Suppressor macrophage treated with lipopolysaccharide for 4 hours (primary cell): ENCODE results near the gene SPACDR.
"Not testable (repeated sequence)": the region's sequence is repeated elsewhere in the genome, so short reads cannot be mapped to it uniquely, and the experiment has no call there.

Experiments
- DNase-seq: peaks from one replicate; pipeline ENCODE4 v3.0.0-alpha.2; 2020

Gene SPACDR

GRCh38 chr7:100464791-100465190, 731 bp upstream of the SPACDR start:
- no peak for DNase-seq

- no peak for DNase-seq
Observed at GRCh38 chr7:100457033-100457432, 7.0 kb downstream of the SPACDR start.

GRCh38 chr7:100456562-100456961, 7.5 kb downstream of the SPACDR start:
- no peak for DNase-seq

GRCh38 chr7:100455206-100455605, 8.9 kb downstream of the SPACDR start:
- no peak for DNase-seq

GRCh38 chr7:100453854-100454253, 10.2 kb downstream of the SPACDR start:
- not testable (repeated sequence) for DNase-seq

GRCh38 chr7:100452513-100452912, 11.5 kb downstream of the SPACDR start:
- DNase-seq: no peak

GRCh38 chr7:100449190-100449795, 14.8 kb downstream of the SPACDR start:
- no peak for DNase-seq

- not testable (repeated sequence) for DNase-seq
Observed at GRCh38 chr7:100447363-100447762, 16.7 kb downstream of the SPACDR start.

- DNase-seq: no peak
Observed at GRCh38 chr7:100446040-100446439, 18.0 kb downstream of the SPACDR start.

- peak; percentile 78 for DNase-seq
Observed at GRCh38 chr7:100444311-100445278, 19.5 kb downstream of the SPACDR start.

GRCh38 chr7:100443096-100443840, 20.8 kb downstream of the SPACDR start:
- DNase-seq: no peak

- DNase-seq: no peak
Observed at GRCh38 chr7:100441641-100442535, 22.2 kb downstream of the SPACDR start.

GRCh38 chr7:100439244-100439643, 24.8 kb downstream of the SPACDR start:
- DNase-seq: not testable (repeated sequence)

GRCh38 chr7:100438731-100439130, 25.3 kb downstream of the SPACDR start:
- not testable (repeated sequence) for DNase-seq

GRCh38 chr7:100438172-100438571, 25.9 kb downstream of the SPACDR start:
- DNase-seq: no peak

- no peak for DNase-seq
Observed at GRCh38 chr7:100437150-100438100, 26.6 kb downstream of the SPACDR start.

- peak; percentile 19 for DNase-seq
Observed at GRCh38 chr7:100435401-100436304, 28.4 kb downstream of the SPACDR start.

- no peak for DNase-seq
Observed at GRCh38 chr7:100434297-100435144, 29.5 kb downstream of the SPACDR start.
